SIG-M5 treated with dmso at 0.1 percent for 504 hours (cell line): ENCODE data around the gene SKP1.
"Not testable (repeated sequence)": the region's sequence is repeated elsewhere in the genome, so short reads cannot be mapped to it uniquely, and the experiment has no call there.

ENCODE experiments used
- DNase-seq: peaks from one replicate; lab custom pipeline; 2025; ENCODE audit not compliant: unreplicated experiment; lab: John Stamatoyannopoulos, UW

SKP1 gene

GRCh38 chr5:134177369-134178095 is 782 bp upstream of the SKP1 start:
- no peak for DNase-seq

- DNase-seq, result peak; percentile 29
Measured at GRCh38 chr5:134175921-134176510, 734 bp downstream of the SKP1 start.

GRCh38 chr5:134174841-134175839 is 1.6 kb downstream of the SKP1 start:
- DNase-seq, result no peak

- DNase-seq, result no peak
Measured at GRCh38 chr5:134171972-134172371, 4.8 kb downstream of the SKP1 start.

- no peak for DNase-seq
Measured at GRCh38 chr5:134162592-134162991, 14.2 kb downstream of the SKP1 start.

- DNase-seq, result no peak
Measured at GRCh38 chr5:134161513-134162395, 15.0 kb downstream of the SKP1 start.

GRCh38 chr5:134153657-134154056 is 23.1 kb downstream of the SKP1 start:
- DNase-seq, result no peak

GRCh38 chr5:134153241-134153640 is 23.5 kb downstream of the SKP1 start:
- DNase-seq, result no peak

GRCh38 chr5:134152173-134152832 is 24.4 kb downstream of the SKP1 start:
- DNase-seq, result not testable (repeated sequence)

GRCh38 chr5:134151723-134152122 is 25.0 kb downstream of the SKP1 start:
- no peak for DNase-seq

- DNase-seq, result no peak
Measured at GRCh38 chr5:134149571-134150303, 27.0 kb downstream of the SKP1 start.

GRCh38 chr5:134148986-134149539 is 27.7 kb downstream of the SKP1 start:
- DNase-seq, result no peak

- DNase-seq, result no peak
Measured at GRCh38 chr5:134148316-134148715, 28.4 kb downstream of the SKP1 start.

GRCh38 chr5:134146651-134147518 is 29.9 kb downstream of the SKP1 start:
- no peak for DNase-seq

GRCh38 chr5:134145779-134146581 is 30.8 kb downstream of the SKP1 start:
- DNase-seq, result peak; percentile 66

GRCh38 chr5:134145041-134145757 is 31.6 kb downstream of the SKP1 start:
- DNase-seq, result no peak
